Activated T-cell treated with anti-CD3 and anti-CD28 coated beads, Interleukin-2, amount 50 U/mL, for 4 hours (primary cell): ENCODE measurements around the gene ATIC. TPM values are rescaled to one million over a fixed set of nuclear protein-coding genes. Genes with fewer than 3 reads are reported as not detected.

Source experiments
- ATAC-seq, 2 donors: fragments of 200-7000 bp; cut with Tn5 transposase; one replicate each; pipeline ENCODE4 v1.10.0; 2021
- DNase-seq: peaks from one replicate; pipeline ENCODE4 v3.0.0-alpha.2; 2020
- H3K27me3 Mint-ChIP-seq: one replicate; pipeline ENCODE4 v1.8.0; 2021; ENCODE audit warnings: low read depth, mixed read lengths
- H3K36me3 Mint-ChIP-seq: one replicate; pipeline ENCODE4 v1.8.0; 2022; ENCODE audit warnings: mixed read lengths; ENCODE audit not compliant: insufficient read depth
- H3K4me1 Mint-ChIP-seq: one replicate; pipeline ENCODE4 v1.8.0; 2021; ENCODE audit warnings: low read depth, mixed read lengths
- H3K4me3 Mint-ChIP-seq: one replicate; pipeline ENCODE4 v1.8.0; 2021; ENCODE audit warnings: mild to moderate bottlenecking, moderate library complexity, mixed read lengths
- H3K9me3 Mint-ChIP-seq: one replicate; pipeline ENCODE4 v1.8.0; 2021; ENCODE audit warnings: mixed read lengths
- total RNA-seq, 3 donors: library from RNA; stranded (reverse); gene quantifications; one replicate each; pipeline ENCODE4 v1.2.1, GENCODE V29; 2021

ATIC gene
- total RNA-seq, 3 donors from 2014 or later, result 289 to 356 (median 345) TPM

DNA sequence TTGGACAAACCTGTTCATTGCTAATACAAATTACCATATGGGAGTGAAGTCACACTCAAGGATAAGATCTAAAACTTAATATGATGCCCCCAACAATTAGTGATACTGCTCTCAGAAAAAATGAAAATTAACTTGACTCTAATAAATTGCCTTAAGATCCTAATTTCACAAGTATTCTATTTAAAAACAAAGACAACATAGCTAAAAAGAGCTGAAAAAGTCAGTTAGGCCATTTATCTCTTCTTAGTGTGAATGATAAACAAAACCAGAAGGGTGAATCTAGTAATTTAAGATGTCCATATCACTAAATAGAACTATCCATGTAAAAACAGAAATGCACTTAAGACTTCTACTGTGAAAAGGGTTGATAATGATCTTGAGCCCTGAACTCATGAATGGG, 70.6 kb downstream of the ATIC start:
- no peaks in the 10 kb centered on the region for H3K27me3 Mint-ChIP-seq
- no peak overlapping the region for H3K4me3 Mint-ChIP-seq
- no peaks in the 10 kb centered on the region for H3K36me3 Mint-ChIP-seq
- H3K9me3 Mint-ChIP-seq, result no peaks in the 10 kb centered on the region
- no peak for DNase-seq
- H3K4me1 Mint-ChIP-seq, result no peaks in the 10 kb centered on the region
- no peak for ATAC-seq

DNA sequence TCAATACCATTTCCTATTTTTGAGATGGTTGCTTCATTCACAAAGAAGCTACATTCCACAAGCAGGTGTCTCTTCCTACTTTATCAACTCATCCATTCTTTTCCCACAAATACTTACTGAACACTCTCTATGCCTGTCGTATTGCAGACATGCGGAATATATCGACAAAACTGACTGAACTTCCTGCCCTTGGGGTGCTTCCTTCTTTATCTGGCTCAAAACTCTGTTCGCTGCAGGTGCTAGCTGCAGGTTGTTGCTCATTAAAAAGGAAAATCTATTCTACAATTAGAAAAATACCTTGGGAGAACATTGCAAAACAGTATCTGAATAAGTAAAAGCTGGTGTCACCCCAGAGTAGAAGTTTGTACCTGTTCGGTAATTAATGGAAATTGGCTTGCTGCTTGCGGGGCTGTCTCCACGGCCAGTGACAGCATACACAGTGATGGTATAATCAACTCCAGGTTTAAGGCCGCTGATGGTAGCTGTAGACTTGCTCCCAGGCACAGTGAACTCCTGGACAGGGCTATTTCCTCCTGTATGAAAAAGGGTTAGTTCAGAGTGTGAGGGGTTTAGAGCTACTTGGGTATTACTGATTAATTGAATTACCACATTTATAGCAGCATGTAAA, 71.9 kb downstream of the ATIC start:
- Mint-ChIP-seq H3K9me3 (no peaks in the 10 kb centered on the region), H3K36me3 (no peaks in the 10 kb centered on the region), H3K4me1 (no peaks in the 10 kb centered on the region), H3K4me3 (no peak overlapping the region), H3K27me3 (no peaks in the 10 kb centered on the region)
- DNase-seq, result no peak
- no peak for ATAC-seq

DNA sequence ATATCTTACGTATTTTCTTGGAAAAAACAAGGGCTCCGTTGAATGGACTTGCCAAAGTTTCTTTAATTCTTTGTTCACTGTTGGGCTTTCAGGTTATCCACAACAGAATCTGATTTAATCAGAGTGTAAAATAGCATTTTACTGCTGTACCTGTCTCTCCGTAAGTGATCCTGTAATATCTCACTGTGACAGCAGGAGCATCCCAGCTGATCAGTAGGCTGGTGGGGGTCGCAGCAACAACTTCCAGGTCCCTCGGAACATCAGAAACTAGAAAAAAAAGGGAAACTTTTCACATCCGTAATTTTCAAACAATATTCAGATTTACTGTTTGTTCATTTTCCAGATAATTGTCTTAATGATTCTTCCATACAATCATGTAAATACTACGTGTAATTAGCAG, 72.9 kb downstream of the ATIC start:
- Mint-ChIP-seq H3K4me1 (no peaks in the 10 kb centered on the region), H3K36me3 (no peaks in the 10 kb centered on the region), H3K27me3 (no peaks in the 10 kb centered on the region), H3K9me3 (no peaks in the 10 kb centered on the region), H3K4me3 (no peak overlapping the region)
- ATAC-seq (no peak), DNase-seq (no peak)

DNA sequence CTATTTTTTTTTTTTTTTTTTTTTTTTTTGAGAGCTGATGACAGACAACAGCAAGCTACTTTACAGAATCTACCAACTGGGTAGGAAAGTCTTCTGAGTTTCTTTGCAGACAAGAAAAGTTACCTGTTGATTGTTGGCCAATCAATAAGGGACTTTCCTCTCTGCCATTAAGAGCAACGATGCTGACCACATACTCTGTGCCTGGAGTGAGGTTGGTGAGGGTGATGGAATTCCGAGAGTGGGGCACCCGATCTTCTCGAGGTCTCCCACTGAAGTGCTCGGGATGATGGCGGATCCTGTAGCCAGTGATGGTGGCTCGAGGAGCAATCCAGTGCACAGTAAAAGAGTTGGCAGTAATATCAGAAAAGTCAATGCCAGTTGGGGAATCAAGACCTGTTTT, 74.7 kb downstream of the ATIC start:
- H3K4me3 Mint-ChIP-seq, result no peak overlapping the region
- no peak for ATAC-seq

GRCh38 chr2:215388002-215388728, 76.3 kb downstream of the ATIC start:
- DNase-seq, result no peak
- H3K27me3 Mint-ChIP-seq, result peaks cover 2% of the 10 kb centered on the region
- no peak for ATAC-seq
- H3K36me3 Mint-ChIP-seq, result no peaks in the 10 kb centered on the region
- H3K4me3 Mint-ChIP-seq, result no peak overlapping the region
- no peaks in the 10 kb centered on the region for H3K9me3 Mint-ChIP-seq
- H3K4me1 Mint-ChIP-seq, result no peaks in the 10 kb centered on the region

More for the DNA sequence above, 74.7 kb downstream of the ATIC start:
- no peaks in the 10 kb centered on the region for H3K27me3 Mint-ChIP-seq
- H3K4me1 Mint-ChIP-seq, result no peaks in the 10 kb centered on the region
- no peaks in the 10 kb centered on the region for H3K36me3 Mint-ChIP-seq
- no peak for DNase-seq
- H3K9me3 Mint-ChIP-seq, result no peaks in the 10 kb centered on the region

DNA sequence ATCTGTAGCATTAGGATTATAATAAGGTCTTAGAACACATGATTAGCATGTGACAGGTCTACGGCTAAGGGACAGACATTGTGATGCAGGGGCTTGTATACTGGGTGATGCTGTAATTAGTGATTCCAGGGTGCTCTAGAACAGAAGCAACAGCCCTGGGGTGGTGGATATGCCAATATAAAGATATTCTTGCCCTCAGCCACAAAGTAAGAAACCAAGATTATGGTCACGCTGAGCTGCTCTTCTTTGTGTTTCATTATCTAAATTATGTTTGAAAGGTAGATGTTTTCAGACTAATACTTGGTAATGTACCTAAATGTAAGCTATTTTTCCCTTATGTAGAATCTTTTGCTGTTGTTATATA, 78.7 kb downstream of the ATIC start:
- peaks cover 5% of the 10 kb centered on the region for H3K27me3 Mint-ChIP-seq
- H3K9me3 Mint-ChIP-seq, result no peaks in the 10 kb centered on the region
- no peak overlapping the region for H3K4me3 Mint-ChIP-seq
- no peaks in the 10 kb centered on the region for H3K4me1 Mint-ChIP-seq
- no peak for DNase-seq
- no peak for ATAC-seq
- no peaks in the 10 kb centered on the region for H3K36me3 Mint-ChIP-seq

DNA sequence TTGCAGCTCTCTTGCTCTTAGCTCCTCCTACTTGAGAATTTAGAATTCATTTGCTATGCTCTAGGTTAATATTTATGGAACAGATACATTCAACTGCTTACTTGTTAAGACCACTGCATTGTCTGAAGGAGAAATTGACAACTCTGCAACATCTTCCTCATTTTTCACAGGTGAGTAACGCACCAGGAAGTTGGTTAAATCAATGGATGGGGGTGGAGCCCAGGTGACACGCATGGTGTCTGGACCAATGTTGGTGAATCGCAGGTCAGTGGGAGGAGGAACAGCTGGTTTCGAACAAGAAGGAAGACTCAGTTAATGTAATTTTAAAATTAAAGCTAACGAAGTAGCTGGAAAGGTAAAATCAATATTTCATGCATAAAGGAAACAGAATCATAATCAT, 79.7 kb downstream of the ATIC start:
- H3K4me3 Mint-ChIP-seq, result no peak overlapping the region
- no peaks in the 10 kb centered on the region for H3K9me3 Mint-ChIP-seq
- no peaks in the 10 kb centered on the region for H3K36me3 Mint-ChIP-seq
- ATAC-seq, result no peak
- H3K4me1 Mint-ChIP-seq, result no peaks in the 10 kb centered on the region
- DNase-seq, result no peak
- H3K27me3 Mint-ChIP-seq, result peaks cover 5% of the 10 kb centered on the region

DNA sequence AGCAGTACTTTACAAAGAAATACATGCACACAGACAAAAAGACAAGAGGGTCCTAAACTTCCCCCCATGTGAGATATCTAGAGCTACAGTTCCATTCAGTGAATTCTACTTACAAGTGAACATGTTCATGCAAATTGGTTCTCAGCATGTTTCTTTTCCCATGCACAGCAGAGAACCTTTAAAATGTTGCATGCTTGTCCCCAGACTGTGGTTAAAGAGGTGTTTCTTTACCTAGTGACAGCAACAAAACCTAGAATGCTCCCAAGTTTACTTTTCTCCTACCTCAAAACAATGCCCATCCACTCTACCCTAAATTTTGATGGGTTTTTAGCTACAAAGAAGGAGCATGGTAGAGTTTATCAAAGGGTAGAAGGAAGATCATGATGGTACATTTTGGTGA, 80.3 kb downstream of the ATIC start:
- Mint-ChIP-seq H3K27me3 (peaks cover 5% of the 10 kb centered on the region), H3K4me3 (no peak overlapping the region), H3K36me3 (no peaks in the 10 kb centered on the region)

DNA sequence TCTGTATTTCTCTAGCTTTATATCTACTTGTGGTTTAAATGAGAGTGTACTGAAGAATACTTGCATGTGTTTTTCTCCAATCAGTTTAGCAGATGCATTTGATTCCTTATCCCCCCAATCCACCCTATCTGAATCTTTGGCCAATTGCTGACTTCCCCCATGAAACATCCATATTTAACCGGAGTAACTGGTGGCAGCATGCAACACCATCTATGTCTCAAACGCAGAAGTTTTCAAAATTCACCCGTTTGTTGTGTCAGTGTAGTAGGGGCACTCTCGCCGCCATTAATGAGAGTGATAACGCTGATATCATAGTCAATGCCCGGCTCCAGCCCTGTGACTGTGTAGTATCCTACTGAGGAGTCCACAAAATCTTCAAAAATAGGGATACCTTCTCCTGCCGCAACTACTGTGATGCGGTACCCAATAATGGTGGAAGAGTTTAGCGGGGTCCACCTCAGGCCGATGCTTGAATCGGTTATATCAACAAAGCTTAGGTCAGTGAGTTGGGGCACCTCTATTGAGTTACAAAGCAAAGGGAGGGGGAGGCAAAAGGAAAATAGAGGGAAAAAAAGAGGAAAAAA, 80.9 kb downstream of the ATIC start:
- H3K36me3 Mint-ChIP-seq, result no peaks in the 10 kb centered on the region
- H3K4me1 Mint-ChIP-seq, result no peaks in the 10 kb centered on the region
- no peak for ATAC-seq
- peaks cover 5% of the 10 kb centered on the region for H3K27me3 Mint-ChIP-seq
- H3K9me3 Mint-ChIP-seq, result no peaks in the 10 kb centered on the region
- H3K4me3 Mint-ChIP-seq, result no peak overlapping the region
- no peak for DNase-seq

More for the DNA sequence above, 80.3 kb downstream of the ATIC start:
- no peak for DNase-seq
- ATAC-seq, result no peak
- H3K9me3 Mint-ChIP-seq, result no peaks in the 10 kb centered on the region
- H3K4me1 Mint-ChIP-seq, result no peaks in the 10 kb centered on the region

DNA sequence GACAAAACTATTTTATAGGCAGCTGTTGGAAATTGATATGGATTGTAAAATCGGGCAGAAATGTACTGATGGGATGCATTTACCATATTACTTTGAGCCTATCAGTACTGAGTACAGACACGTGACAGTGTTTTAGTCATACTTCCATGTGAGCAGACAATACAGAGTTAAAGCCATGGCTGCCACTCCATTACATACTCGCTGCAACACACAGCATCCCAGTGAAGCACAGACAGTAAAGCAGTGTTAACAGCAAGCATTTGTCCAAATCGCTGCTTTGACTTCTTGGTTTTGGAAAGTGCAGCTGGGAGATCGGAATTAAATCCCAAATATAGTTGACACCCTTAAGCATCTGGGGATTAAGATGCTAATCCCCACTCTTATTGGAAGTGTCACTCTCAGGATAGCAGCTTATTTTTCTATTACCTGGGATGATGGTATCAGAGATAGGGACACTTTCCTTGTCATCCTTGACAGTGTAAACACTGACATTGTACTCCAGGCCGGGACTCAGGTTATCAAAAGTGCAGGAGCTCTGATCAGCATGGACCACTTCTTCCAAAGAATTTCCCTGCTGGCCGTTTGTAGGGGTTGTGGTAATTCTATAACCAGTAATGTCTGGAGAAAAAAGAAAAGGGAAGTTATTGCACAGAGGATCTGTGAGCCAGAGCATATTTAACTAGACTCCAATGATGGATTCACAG, 82.4 kb downstream of the ATIC start:
- ATAC-seq (no peak), DNase-seq (no peak)
- no peak overlapping the region for H3K4me3 Mint-ChIP-seq
- peaks cover 5% of the 10 kb centered on the region for H3K27me3 Mint-ChIP-seq
- H3K36me3 Mint-ChIP-seq, result no peaks in the 10 kb centered on the region
- H3K9me3 Mint-ChIP-seq, result no peaks in the 10 kb centered on the region
- no peaks in the 10 kb centered on the region for H3K4me1 Mint-ChIP-seq

GRCh38 chr2:215395687-215396460, 84.0 kb downstream of the ATIC start:
- no peaks in the 10 kb centered on the region for H3K4me1 Mint-ChIP-seq
- DNase-seq (no peak), ATAC-seq (no peak)
- H3K4me3 Mint-ChIP-seq, result no peak overlapping the region
- H3K36me3 Mint-ChIP-seq, result no peaks in the 10 kb centered on the region
- no peaks in the 10 kb centered on the region for H3K9me3 Mint-ChIP-seq
- H3K27me3 Mint-ChIP-seq, result peaks cover 5% of the 10 kb centered on the region

DNA sequence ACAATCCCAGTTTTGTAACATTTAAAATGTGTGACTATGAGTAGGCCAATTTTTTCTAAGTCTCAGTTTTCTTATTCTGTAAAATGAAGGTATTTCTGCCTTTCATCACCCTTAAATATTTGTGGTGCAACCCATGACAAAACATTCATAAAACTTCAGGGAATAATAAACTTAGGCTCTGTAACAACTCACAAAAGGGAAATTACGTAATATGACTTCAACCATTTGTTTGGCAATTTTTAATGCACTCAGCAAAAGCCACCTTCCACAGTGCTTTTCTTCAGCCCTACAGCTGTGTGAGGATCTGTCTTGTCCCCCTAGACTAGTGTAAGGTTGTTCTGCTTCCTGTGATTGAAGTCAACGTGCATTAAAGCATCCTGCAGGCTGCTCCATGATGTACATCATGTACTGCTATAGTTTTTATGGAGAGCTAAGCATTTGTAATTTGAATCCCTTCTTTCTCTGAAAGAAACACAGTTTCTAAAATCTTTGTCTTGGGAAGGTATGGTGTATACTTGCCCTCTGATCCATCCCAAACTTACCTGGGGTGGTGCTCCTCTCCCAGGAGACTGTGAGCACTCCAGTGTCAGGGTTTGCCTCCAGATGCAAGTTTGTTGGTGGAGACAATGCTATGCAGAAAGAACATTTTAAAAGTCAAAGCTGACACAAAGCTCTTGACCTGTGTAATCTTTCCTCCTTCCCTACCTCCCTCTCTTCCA, 84.9 kb downstream of the ATIC start:
- Mint-ChIP-seq H3K4me1 (no peaks in the 10 kb centered on the region), H3K9me3 (no peaks in the 10 kb centered on the region), H3K27me3 (peaks cover 5% of the 10 kb centered on the region), H3K36me3 (no peaks in the 10 kb centered on the region), H3K4me3 (no peak overlapping the region)
- DNase-seq, result no peak
- ATAC-seq, result no peak

GRCh38 chr2:215397632-215398341, 85.9 kb downstream of the ATIC start:
- Mint-ChIP-seq H3K9me3 (no peaks in the 10 kb centered on the region), H3K4me1 (no peaks in the 10 kb centered on the region), H3K36me3 (no peaks in the 10 kb centered on the region), H3K27me3 (peaks cover 5% of the 10 kb centered on the region), H3K4me3 (no peak overlapping the region)
- no peak for ATAC-seq
- DNase-seq, result no peak
